GM21576 (cell line): ENCODE data around the gene RXRA.

Experiments used
- ATAC-seq: cut with Tn5 transposase; IDR thresholded peaks from one replicate; pipeline ENCODE4 v1.9.1; 2021; ENCODE audit warnings: mild to moderate bottlenecking, moderate library complexity; ENCODE audit not compliant: unreplicated experiment

RXRA gene

DNA sequence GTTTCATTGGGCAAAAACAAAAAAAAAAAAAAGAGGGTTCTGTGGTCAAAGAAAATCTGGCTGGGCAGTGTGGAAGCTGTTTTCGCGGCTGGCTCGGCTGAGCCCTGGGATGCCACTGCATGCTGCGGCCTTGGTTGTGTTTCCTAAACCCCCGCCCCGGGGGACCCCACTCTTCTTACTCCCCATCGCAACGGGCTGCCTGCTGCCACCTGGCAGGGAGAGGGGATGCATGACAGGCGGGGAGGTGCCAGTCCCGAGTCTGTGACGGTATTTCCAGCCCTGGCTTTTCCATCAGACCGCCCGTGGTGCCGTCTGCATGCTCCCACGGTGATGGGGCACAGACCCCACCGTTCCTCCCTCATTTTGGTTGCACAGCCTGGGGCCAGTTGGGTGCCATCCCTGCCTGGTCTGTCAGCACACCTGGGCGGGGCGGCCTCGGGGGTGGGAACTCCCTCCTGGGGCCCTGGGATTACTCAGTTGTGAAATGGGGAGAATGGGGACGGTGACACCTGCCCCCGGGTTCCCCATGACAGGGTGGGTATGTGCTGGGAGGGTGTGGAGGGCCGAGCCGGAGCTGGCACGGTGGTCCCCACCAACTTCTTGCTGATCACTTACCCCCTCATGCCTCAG, 101.0 kb downstream of the RXRA start:
- ATAC-seq: no peak

GRCh38 chr9:134428559-134428958, 102.3 kb downstream of the RXRA start:
- no peak for ATAC-seq

DNA sequence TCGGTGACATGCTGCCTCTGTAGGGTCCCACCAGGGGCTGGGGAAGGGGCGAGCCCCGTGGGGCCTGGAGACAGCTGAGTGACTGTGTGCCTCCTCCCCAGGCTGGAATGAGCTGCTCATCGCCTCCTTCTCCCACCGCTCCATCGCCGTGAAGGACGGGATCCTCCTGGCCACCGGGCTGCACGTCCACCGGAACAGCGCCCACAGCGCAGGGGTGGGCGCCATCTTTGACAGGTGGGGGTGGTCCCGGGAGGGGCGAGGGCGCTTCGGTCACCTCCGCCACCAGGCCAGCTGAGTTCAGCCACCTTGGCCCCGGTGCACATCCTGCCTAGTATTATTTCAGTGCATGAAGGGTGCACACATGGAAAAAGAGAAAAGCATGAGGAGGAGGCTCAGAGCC, 102.8 kb downstream of the RXRA start:
- no peak for ATAC-seq

DNA sequence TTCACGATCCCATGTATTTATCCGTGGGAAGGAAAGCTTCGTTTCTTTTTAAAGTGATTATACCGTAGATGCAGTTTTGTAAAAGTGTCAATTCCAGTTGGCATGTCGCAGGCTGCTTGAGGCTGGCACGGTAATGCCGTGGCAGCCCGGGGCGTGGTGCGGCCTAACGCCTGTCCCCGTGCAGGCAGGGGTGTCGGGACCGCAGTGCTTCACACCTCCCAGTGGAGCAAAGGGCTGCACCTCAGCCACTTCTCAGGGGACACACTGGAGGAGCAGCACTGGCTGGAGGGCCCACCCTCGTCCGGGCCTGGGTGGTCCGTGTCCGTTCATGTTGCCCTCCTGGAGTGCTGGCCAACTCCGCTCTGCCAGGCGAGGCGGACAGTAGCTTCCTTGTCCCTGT, 103.2 kb downstream of the RXRA start:
- ATAC-seq: no peak

DNA sequence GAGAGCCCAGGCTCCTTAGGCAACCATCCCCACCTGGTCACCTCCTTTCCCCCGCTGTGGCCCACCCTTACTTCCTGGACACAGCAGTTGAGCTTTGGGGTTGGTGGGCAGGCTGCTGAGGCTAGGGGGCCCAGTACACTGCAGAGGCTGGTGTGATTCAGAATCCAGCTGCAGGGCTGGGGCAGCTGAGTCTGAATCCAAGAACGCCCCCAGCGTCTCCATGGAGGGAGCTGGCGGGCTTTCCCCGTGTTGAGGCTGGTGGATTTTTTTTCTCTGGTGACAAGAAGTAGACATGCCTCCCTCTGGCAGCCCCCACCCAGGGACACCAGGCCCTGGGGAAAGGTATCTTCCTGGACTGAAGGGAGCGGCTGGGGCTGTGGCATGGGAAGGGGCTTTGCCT, 104.8 kb downstream of the RXRA start:
- no peak for ATAC-seq

- ATAC-seq: no peak
These were observed 105.4 kb downstream of the RXRA start for GRCh38 chr9:134431626-134432025.

- no peak for ATAC-seq
These were observed 106.2 kb downstream of the RXRA start for GRCh38 chr9:134432471-134432870.

- no peak for ATAC-seq
These were observed 106.8 kb downstream of the RXRA start for GRCh38 chr9:134433101-134433500.

GRCh38 chr9:134433909-134434882, 107.9 kb downstream of the RXRA start:
- no peak for ATAC-seq

DNA sequence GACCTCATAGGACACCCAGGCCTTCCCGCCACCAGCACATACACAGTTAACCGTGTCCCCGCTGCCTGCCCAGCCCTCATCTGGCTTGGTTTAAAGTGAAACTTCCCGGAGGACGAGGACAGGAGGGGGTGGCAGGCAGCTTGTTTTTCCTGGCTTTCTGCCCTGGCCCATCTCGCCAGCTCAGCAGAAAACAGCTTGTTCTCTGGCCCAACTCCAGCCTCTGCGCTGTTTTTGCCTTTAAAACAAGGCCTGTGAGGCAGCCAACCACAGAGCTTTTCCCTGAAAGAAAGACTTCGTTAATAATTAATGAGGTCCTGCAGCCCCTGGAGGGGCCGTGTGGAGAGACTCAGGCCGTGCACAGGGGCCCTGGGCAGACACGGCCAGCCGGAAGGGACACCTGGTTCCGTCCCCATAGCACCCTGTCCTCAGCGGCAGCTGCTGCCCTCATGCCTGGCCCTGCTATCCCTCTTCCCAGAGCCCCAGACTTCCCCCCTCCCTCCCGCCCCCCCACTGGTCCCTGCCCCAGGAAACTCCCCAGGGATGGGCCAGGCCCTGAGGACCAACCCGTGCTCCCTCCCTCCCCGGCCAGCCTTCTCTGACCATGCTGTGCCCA, 108.7 kb downstream of the RXRA start:
- no peak for ATAC-seq

GRCh38 chr9:134435550-134436378, 109.5 kb downstream of the RXRA start:
- ATAC-seq: no peak

GRCh38 chr9:134436379-134436762, 110.1 kb downstream of the RXRA start:
- no peak for ATAC-seq

DNA sequence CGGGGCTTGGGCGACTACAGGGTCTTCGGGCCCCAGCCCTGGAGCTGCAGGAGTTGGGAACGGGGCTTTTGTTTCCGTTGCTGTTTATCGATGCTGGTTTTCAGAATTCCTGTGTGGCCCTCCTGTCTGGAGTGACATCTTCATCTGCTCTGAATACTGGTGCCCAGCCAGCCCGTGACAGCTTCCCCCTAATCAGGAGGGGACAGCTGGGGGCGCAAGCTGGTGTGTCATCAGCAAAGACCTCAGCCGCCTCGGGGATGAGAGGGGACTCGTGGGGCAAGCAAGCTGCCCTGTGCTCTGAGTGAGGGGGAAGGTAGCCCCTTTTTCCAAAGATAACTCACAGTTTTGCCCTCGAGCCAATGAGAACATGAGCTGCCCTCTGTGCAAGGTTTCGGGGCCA, 110.7 kb downstream of the RXRA start:
- ATAC-seq: no peak

GRCh38 chr9:134437403-134438194, 111.3 kb downstream of the RXRA start:
- ATAC-seq: no peak

DNA sequence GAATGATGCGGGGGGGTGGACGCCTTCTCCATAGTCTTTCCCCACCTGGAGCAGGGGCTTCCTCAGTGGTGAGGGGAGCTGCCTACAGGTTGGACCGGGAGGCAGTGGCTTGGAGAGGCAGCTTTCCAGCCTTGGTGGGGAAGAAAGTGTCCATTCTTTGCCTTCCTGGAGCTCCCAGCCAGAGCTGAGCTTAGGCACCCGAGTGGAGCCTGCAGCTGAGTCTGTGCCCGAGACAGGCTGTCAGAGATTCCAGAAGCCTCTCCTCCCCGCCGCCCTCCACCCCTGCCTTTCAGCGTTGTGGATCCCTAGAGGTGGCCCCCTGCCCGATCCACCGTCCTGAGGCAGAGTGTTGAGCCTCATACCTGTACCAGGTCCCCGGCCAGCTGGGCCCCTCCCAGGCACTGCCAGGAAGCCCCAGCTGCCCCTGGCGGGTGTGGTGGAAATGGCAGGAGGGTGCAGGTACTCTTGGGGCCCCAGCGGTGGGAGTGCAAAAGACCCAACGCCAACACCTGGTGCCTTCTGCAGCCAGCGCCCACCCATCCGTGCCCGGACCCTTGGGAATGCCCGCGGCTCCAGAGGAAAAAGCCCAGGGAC, 112.0 kb downstream of the RXRA start:
- ATAC-seq: no peak

DNA sequence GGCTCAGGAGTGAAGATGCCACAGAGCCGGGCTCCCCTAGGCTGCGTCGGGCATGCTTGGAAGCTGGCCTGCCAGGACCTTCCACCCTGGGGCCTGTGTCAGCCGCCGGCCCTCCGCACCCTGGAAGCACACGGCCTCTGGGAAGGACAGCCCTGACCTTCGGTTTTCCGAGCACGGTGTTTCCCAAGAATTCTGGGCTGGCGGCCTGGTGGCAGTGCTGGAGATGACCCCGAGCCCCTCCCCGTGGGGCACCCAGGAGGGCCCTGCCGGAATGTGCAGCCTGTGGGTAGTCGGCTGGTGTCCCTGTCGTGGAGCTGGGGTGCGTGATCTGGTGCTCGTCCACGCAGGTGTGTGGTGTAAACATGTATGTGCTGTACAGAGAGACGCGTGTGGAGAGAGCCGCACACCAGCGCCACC, 113.1 kb downstream of the RXRA start:
- ATAC-seq: no peak

- ATAC-seq: no peak
These were observed 114.5 kb downstream of the RXRA start for GRCh38 chr9:134440636-134441226.

GRCh38 chr9:134441227-134442084, 115.2 kb downstream of the RXRA start:
- ATAC-seq: no peak
